ENCODE results near the gene TTLL13.

Gene TTLL13

GRCh38 chr15:90249203-90249863 is at the start of gene TTLL13:
TTLL13 (plus strand) TSS chr15:90249556; CDS start chr15:90250631, 1,075 bp downstream.
- DNase-seq = peak; percentile 79

GRCh38 chr15:90200534-90201129 is 48.7 kb upstream of the TTLL13 start:
- no peak for DNase-seq

GRCh38 chr15:90201130-90201943 is 48.0 kb upstream of the TTLL13 start, which contains the start of gene SEMA4B:
SEMA4B (plus strand) TSS chr15:90201330; CDS start chr15:90201579, 249 bp downstream.
- peak; percentile 86 for DNase-seq

- no peak for DNase-seq
Observed at GRCh38 chr15:90201944-90202375, 47.4 kb upstream of the TTLL13 start.

GRCh38 chr15:90202929-90203328 is 46.4 kb upstream of the TTLL13 start:
- DNase-seq = no peak

GRCh38 chr15:90203473-90203872 is 45.9 kb upstream of the TTLL13 start:
- DNase-seq = no peak

- no peak for DNase-seq
Observed at GRCh38 chr15:90203922-90204321, 45.4 kb upstream of the TTLL13 start.

GRCh38 chr15:90205050-90205848 is 44.1 kb upstream of the TTLL13 start:
- no peak for DNase-seq

GRCh38 chr15:90205886-90206285 is 43.5 kb upstream of the TTLL13 start:
- no peak for DNase-seq

GRCh38 chr15:90207252-90207651 is 42.1 kb upstream of the TTLL13 start:
- DNase-seq = no peak

GRCh38 chr15:90208356-90208755 is 41.0 kb upstream of the TTLL13 start:
- DNase-seq = no peak

GRCh38 chr15:90209591-90209990 is 39.8 kb upstream of the TTLL13 start:
- DNase-seq = no peak

- DNase-seq = no peak
Observed at GRCh38 chr15:90210593-90210992, 38.8 kb upstream of the TTLL13 start.

GRCh38 chr15:90211009-90211408 is 38.3 kb upstream of the TTLL13 start:
- DNase-seq = no peak

GRCh38 chr15:90211440-90212143 is 37.8 kb upstream of the TTLL13 start:
- DNase-seq = no peak

- no peak for DNase-seq
Observed at GRCh38 chr15:90212221-90213098, 36.9 kb upstream of the TTLL13 start.

- DNase-seq = no peak
Observed at GRCh38 chr15:90213122-90213817, 36.1 kb upstream of the TTLL13 start.

GRCh38 chr15:90213818-90214204 is 35.5 kb upstream of the TTLL13 start:
- no peak for DNase-seq

- no peak for DNase-seq
Observed at GRCh38 chr15:90214553-90215196, 34.7 kb upstream of the TTLL13 start.
